Kidney (tissue), 14 donors: Measurements from ENCODE around the gene SPTBN4. TPM values are rescaled to one million over a fixed set of nuclear protein-coding genes. Genes with fewer than 3 reads are reported as not detected.

Source experiments
- DNase-seq, 5 donors: peaks; one replicate each; pipeline ENCODE4 v3.0.0-alpha.2; 2013 to 2020
- FAIRE-seq: peaks from 2 replicates; lab custom pipeline; 2012; peaks lifted over from hg19 to GRCh38; lab: Jason Lieb, UNC
- H3K27ac ChIP-seq, 2 donors: one replicate each; pipeline ENCODE4 v1.7.0; 2013; ENCODE audit warnings: low read depth in 2 of 2, low read length in 2 of 2, inconsistent platforms in 1 of 2
- H3K27me3 ChIP-seq: one replicate; pipeline ENCODE4 v1.7.1; 2013; ENCODE audit warnings: low read length, inconsistent platforms; ENCODE audit not compliant: control insufficient read depth, insufficient read depth
- H3K36me3 ChIP-seq, 3 donors: one replicate each; pipeline versions ENCODE4 v1.7.0 to v1.7.1; 2013; ENCODE audit warnings: low read length in 3 of 3, control low read depth in 1 of 3, inconsistent platforms in 1 of 3; ENCODE audit not compliant: insufficient read depth in 3 of 3, control insufficient read depth in 2 of 3
- H3K4me1 ChIP-seq, 3 donors: one replicate each; pipeline versions ENCODE4 v1.7.0 to v1.7.1; 2013; ENCODE audit warnings: low read length in 3 of 3, inconsistent platforms in 1 of 3, low read depth in 1 of 3; ENCODE audit not compliant: control insufficient read depth in 2 of 3, insufficient read depth in 2 of 3
- H3K4me3 ChIP-seq, 3 donors: one replicate each; pipeline versions ENCODE4 v1.7.0 to v1.8.1; 2013; ENCODE audit warnings: low read length in 3 of 3, control low read depth in 1 of 3, inconsistent platforms in 1 of 3
- H3K9ac ChIP-seq, 3 donors: one replicate each; pipeline versions ENCODE4 v1.7.0 to v1.7.1; 2013; ENCODE audit warnings: low read length in 3 of 3, control low read depth in 1 of 3, inconsistent platforms in 1 of 3
- H3K9me3 ChIP-seq, 3 donors: one replicate each; pipeline versions ENCODE4 v1.7.0 to v1.7.1; 2013; ENCODE audit warnings: low read length in 3 of 3, control low read depth in 1 of 3, inconsistent platforms in 1 of 3; ENCODE audit not compliant: control insufficient read depth in 2 of 3, insufficient read depth in 1 of 3
- CTCF ChIP-seq: IDR thresholded peaks from 3 replicates; pipeline ENCODE4 v1.5.1; 2012; ENCODE audit warnings: mild to moderate bottlenecking, moderate library complexity, borderline replicate concordance; ENCODE audit not compliant: insufficient read depth; ENCODE audit errors: extremely low read depth
- intact Hi-C: fragments of 100-400 bp; cut with DNase I; formaldehyde crosslinking; loops from one replicate; pipeline ENCODE4 v1.11.1; 2022
- polyA plus RNA-seq: library from polyadenylated mRNA; stranded (reverse); fragments of 350-450 nt; fragmentation: Illumina TruSeq; extraction: RNeasy Lipid Tissue Mini Kit (QIAGEN cat#74804); gene quantifications from one replicate; pipeline ENCODE4 v1.2.3, GENCODE V29; 2014; ENCODE audit warnings: low read depth, low replicate concordance; ENCODE audit not compliant: insufficient read depth
- total RNA-seq: library from RNA; stranded (reverse); fragmentation: NEBNext Ultra II Directional; extraction: Animal tissue kit (Norgen Biotek cat#: 25700); gene quantifications from one replicate; pipeline ENCODE4 v1.2.1, GENCODE V29; 2021
- donor health status: control.
- donor health status: control.
- donor health status: control.
- donor health status: control.
- donor health status: control.
- donor health status: DM: yes; HTN: yes; CAD: no.
- donor health status: Normal renal cell carcinoma (clear cell type).

The SPTBN4 gene
- total and polyA plus RNA-seq, 2 donors from 2014 or later = 0.82 to 4.6 TPM

GRCh38 chr19:40571831-40572495, 105.2 kb downstream of the SPTBN4 start:
- H3K27me3 ChIP-seq = peaks cover 10% of the 10 kb centered on the region
- no peak overlapping the region for H3K9ac ChIP-seq
- no peak for TF ChIP-seq CTCF
- no peak overlapping the region for H3K27ac ChIP-seq
- no peaks in the 10 kb centered on the region for H3K9me3 ChIP-seq
- H3K36me3 ChIP-seq = no peaks in the 10 kb centered on the region
- intact Hi-C loops = no loop called here
- DNase-seq (peak in 1 of 5 donors; percentile 61), FAIRE-seq (no peak)
- peaks cover 0 to 5% (median 0%) of the 10 kb centered on the region in 3 donors for H3K4me1 ChIP-seq
- H3K4me3 ChIP-seq = no peak overlapping the region

GRCh38 chr19:40575326-40575725, 108.5 kb downstream of the SPTBN4 start:
- Histone ChIP-seq H3K9ac (no peak overlapping the region), H3K9me3 (no peaks in the 10 kb centered on the region), H3K4me3 (no peak overlapping the region), H3K27me3 (no peaks in the 10 kb centered on the region), H3K27ac (no peak overlapping the region), H3K4me1 (peaks cover 0 to 9% (median 0%) of the 10 kb centered on the region in 3 donors), H3K36me3 (peaks cover 0 to 3% (median 0%) of the 10 kb centered on the region in 3 donors)
- no peak for TF ChIP-seq CTCF
- DNase-seq (no peak), FAIRE-seq (no peak)
- intact Hi-C loops = no loop called here

GRCh38 chr19:40576151-40576584, 109.4 kb downstream of the SPTBN4 start:
- no peak for FAIRE-seq
- TF ChIP-seq CTCF = no peak
- Histone ChIP-seq H3K4me1 (peaks cover 0 to 9% (median 0%) of the 10 kb centered on the region in 3 donors), H3K27ac (no peak overlapping the region), H3K9ac (no peak overlapping the region), H3K36me3 (peaks cover 0 to 6% (median 0%) of the 10 kb centered on the region in 3 donors), H3K4me3 (peak overlapping the region; percentile 60 to 93 (median 92)), H3K27me3 (no peaks in the 10 kb centered on the region), H3K9me3 (no peaks in the 10 kb centered on the region)
- peak in 2 of 5 donors; percentile 13 to 57 for DNase-seq
- intact Hi-C loops = no loop called here
